ENCODE data around the gene RUNDC1. TPM values are rescaled to one million over a fixed set of nuclear protein-coding genes. Genes with fewer than 3 reads are reported as not detected.
"Not testable (repeated sequence)": the region's sequence is repeated elsewhere in the genome, so short reads cannot be mapped to it uniquely, and the experiment has no call there.

RUNDC1 gene
- total RNA-seq, 1 donor from 2014 or later, result 18.7 TPM

GRCh38 chr17:42997984-42998938 lies 17.9 kb downstream of the RUNDC1 start, which contains the start of gene RPL27:
RPL27 (plus strand) TSS chr17:42998419; CDS start chr17:42998751, 332 bp downstream.
- H3K27ac Mint-ChIP-seq, result peak within 1 kb of the TSS; percentile 97

GRCh38 chr17:42999003-42999525 lies 18.7 kb downstream of the RUNDC1 start:
- H3K4me1 Mint-ChIP-seq (ENCODE audit: low read depth), result peaks cover 22% of the 10 kb centered on the region
- peaks cover 68% of the 10 kb centered on the region for H3K36me3 Mint-ChIP-seq (ENCODE audit: low read depth)
- DNase-seq (ENCODE audit: low spot score), result no peak
- peak overlapping the region; percentile 93 for H3K4me3 Mint-ChIP-seq (ENCODE audit: low read depth)
- H3K27ac Mint-ChIP-seq, result peak overlapping the region; percentile 97
- no peaks in the 10 kb centered on the region for H3K27me3 Mint-ChIP-seq (ENCODE audit: low read depth)
- H3K9me3 Mint-ChIP-seq, result no peaks in the 10 kb centered on the region
- intact Hi-C loops (cut with micrococcal nuclease), result loop anchor here (2.0 to 10.0 kb wide), 3 partner anchors 34 to 424 kb away; partner anchors contain the start of genes AARSD1, NBR1 and PSMC3IP

More at GRCh38 chr17:42997984-42998938, 17.9 kb downstream of the RUNDC1 start, which contains the start of gene RPL27:
- Mint-ChIP-seq H3K27me3 (ENCODE audit: low read depth) (no peaks in the 10 kb centered on the region), H3K9me3 (no peaks in the 10 kb centered on the region), H3K4me3 (ENCODE audit: low read depth) (peak within 1 kb of the TSS; percentile 93), H3K4me1 (ENCODE audit: low read depth) (peaks cover 22% of the 10 kb centered on the region), H3K36me3 (ENCODE audit: low read depth) (peaks cover 67% of the 10 kb centered on the region)
- DNase-seq (ENCODE audit: low spot score), result peak; percentile 97
- intact Hi-C loops (cut with micrococcal nuclease), result loop anchor here (1.0 to 10.0 kb wide), 5 partner anchors 8 to 423 kb away; partner anchors contain the start of genes AARSD1, IFI35, NBR1 and PSMC3IP

- intact Hi-C loops (cut with micrococcal nuclease); H3K9me3 Mint-ChIP-seq; H3K27me3 Mint-ChIP-seq (ENCODE audit: low read depth); DNase-seq (ENCODE audit: low spot score); H3K27ac Mint-ChIP-seq; H3K4me3 Mint-ChIP-seq (ENCODE audit: low read depth): not testable (repeated sequence)
- Mint-ChIP-seq H3K36me3 (ENCODE audit: low read depth) (peaks cover 60% of the 10 kb centered on the region), H3K4me1 (ENCODE audit: low read depth) (peaks cover 22% of the 10 kb centered on the region)
Observed at GRCh38 chr17:43000894-43001293, 20.5 kb downstream of the RUNDC1 start.

GRCh38 chr17:43003542-43004172 lies 23.3 kb downstream of the RUNDC1 start:
- Mint-ChIP-seq H3K27ac (peak overlapping the region; percentile 58), H3K36me3 (ENCODE audit: low read depth) (peaks cover 55% of the 10 kb centered on the region), H3K4me1 (ENCODE audit: low read depth) (peaks cover 21% of the 10 kb centered on the region), H3K4me3 (ENCODE audit: low read depth) (no peak overlapping the region), H3K9me3 (no peaks in the 10 kb centered on the region), H3K27me3 (ENCODE audit: low read depth) (no peaks in the 10 kb centered on the region)
- DNase-seq (ENCODE audit: low spot score), result no peak
- intact Hi-C loops (cut with micrococcal nuclease), result no loop called here

GRCh38 chr17:43006639-43007551 lies 26.5 kb downstream of the RUNDC1 start, which contains the start of gene IFI35:
IFI35 (plus strand) TSS chr17:43006784; CDS start chr17:43006948, 164 bp downstream.
- Mint-ChIP-seq H3K27me3 (ENCODE audit: low read depth) (no peaks in the 10 kb centered on the region), H3K4me1 (ENCODE audit: low read depth) (peaks cover 18% of the 10 kb centered on the region), H3K4me3 (ENCODE audit: low read depth) (peak within 1 kb of the TSS; percentile 100), H3K9me3 (no peaks in the 10 kb centered on the region), H3K27ac (peak within 1 kb of the TSS; percentile 100), H3K36me3 (ENCODE audit: low read depth) (peaks cover 35% of the 10 kb centered on the region)
- intact Hi-C loops (cut with micrococcal nuclease), result loop anchor here (1.0 kb wide), 1 partner anchor 9 kb away; the partner anchor contains the start of gene RPL27
- DNase-seq (ENCODE audit: low spot score), result peak; percentile 84

GRCh38 chr17:43010667-43011308 lies 30.4 kb downstream of the RUNDC1 start:
- H3K27ac Mint-ChIP-seq, result peak overlapping the region; percentile 6
- no peaks in the 10 kb centered on the region for H3K9me3 Mint-ChIP-seq
- no peak overlapping the region for H3K4me3 Mint-ChIP-seq (ENCODE audit: low read depth)

GRCh38 chr17:43011728-43012472 lies 31.5 kb downstream of the RUNDC1 start:
- Mint-ChIP-seq H3K4me3 (ENCODE audit: low read depth) (no peak overlapping the region), H3K4me1 (ENCODE audit: low read depth) (peaks cover 15% of the 10 kb centered on the region), H3K27me3 (ENCODE audit: low read depth) (no peaks in the 10 kb centered on the region), H3K27ac (no peak overlapping the region), H3K9me3 (no peaks in the 10 kb centered on the region), H3K36me3 (ENCODE audit: low read depth) (peaks cover 37% of the 10 kb centered on the region)
- intact Hi-C loops (cut with micrococcal nuclease), result no loop called here
- DNase-seq (ENCODE audit: low spot score), result no peak

More at GRCh38 chr17:43010667-43011308, 30.4 kb downstream of the RUNDC1 start:
- Mint-ChIP-seq H3K27me3 (ENCODE audit: low read depth) (no peaks in the 10 kb centered on the region), H3K36me3 (ENCODE audit: low read depth) (peaks cover 37% of the 10 kb centered on the region), H3K4me1 (ENCODE audit: low read depth) (peaks cover 18% of the 10 kb centered on the region)
- no peak for DNase-seq (ENCODE audit: low spot score)
- intact Hi-C loops (cut with micrococcal nuclease), result no loop called here

GRCh38 chr17:43013296-43013695 lies 32.9 kb downstream of the RUNDC1 start:
- H3K27ac Mint-ChIP-seq, result no peak overlapping the region
- no peaks in the 10 kb centered on the region for H3K27me3 Mint-ChIP-seq (ENCODE audit: low read depth)
- H3K9me3 Mint-ChIP-seq, result no peaks in the 10 kb centered on the region
- H3K4me3 Mint-ChIP-seq (ENCODE audit: low read depth), result no peak overlapping the region
- DNase-seq (ENCODE audit: low spot score), result no peak
- peaks cover 37% of the 10 kb centered on the region for H3K36me3 Mint-ChIP-seq (ENCODE audit: low read depth)
- intact Hi-C loops (cut with micrococcal nuclease), result no loop called here
- peaks cover 10% of the 10 kb centered on the region for H3K4me1 Mint-ChIP-seq (ENCODE audit: low read depth)

GRCh38 chr17:43014020-43014648 lies 33.8 kb downstream of the RUNDC1 start:
- no peaks in the 10 kb centered on the region for H3K9me3 Mint-ChIP-seq
- no peak overlapping the region for H3K4me3 Mint-ChIP-seq (ENCODE audit: low read depth)
- peaks cover 37% of the 10 kb centered on the region for H3K36me3 Mint-ChIP-seq (ENCODE audit: low read depth)
- peaks cover 17% of the 10 kb centered on the region for H3K4me1 Mint-ChIP-seq (ENCODE audit: low read depth)
- intact Hi-C loops (cut with micrococcal nuclease), result no loop called here
- no peaks in the 10 kb centered on the region for H3K27me3 Mint-ChIP-seq (ENCODE audit: low read depth)
- H3K27ac Mint-ChIP-seq, result no peak overlapping the region
- DNase-seq (ENCODE audit: low spot score), result no peak

GRCh38 chr17:43014649-43015542 lies 34.5 kb downstream of the RUNDC1 start:
- no peak overlapping the region for H3K4me3 Mint-ChIP-seq (ENCODE audit: low read depth)
- no peak for DNase-seq (ENCODE audit: low spot score)
- H3K27ac Mint-ChIP-seq, result no peak overlapping the region
- no peaks in the 10 kb centered on the region for H3K9me3 Mint-ChIP-seq
- no peaks in the 10 kb centered on the region for H3K27me3 Mint-ChIP-seq (ENCODE audit: low read depth)
- peaks cover 37% of the 10 kb centered on the region for H3K36me3 Mint-ChIP-seq (ENCODE audit: low read depth)
- intact Hi-C loops (cut with micrococcal nuclease), result no loop called here
- H3K4me1 Mint-ChIP-seq (ENCODE audit: low read depth), result peaks cover 22% of the 10 kb centered on the region

Data from activated T-helper 2 cell treated with anti-CD3 and anti-CD28 coated beads, Interferon-gamma antibody, Interleukin-2, Interleukin-4, amounts not matched to agents 10 μg/mL and 5 μg/mL and 100 μg/mL, durations not matched to agents 14 hours and 24 hours and 36 hours (primary cell).